Endometrial microvascular endothelial cells (primary cell): ENCODE results near the gene NUCKS1. TPM values are rescaled to one million over a fixed set of nuclear protein-coding genes. Genes with fewer than 3 reads are reported as not detected.

Experiments used
- in situ Hi-C: cut with HindIII; loops from 2 replicates; pipeline ENCODE4 v1.10.0; 2017; ENCODE audit warnings: low sequenced_read_pairs, low pct_unique_long_range_greater_than_20kb; ENCODE audit errors: inconsistent ontology term
- total RNA-seq: library from RNA; depleted of rRNA; stranded (reverse); fragments of >200 nt; gene quantifications from one replicate; pipeline ENCODE4 v1.2.3, GENCODE V29; 2015; ENCODE audit errors: inconsistent ontology term

Gene NUCKS1
- total RNA-seq, 1 donor from 2014 or later = 120 TPM

DNA sequence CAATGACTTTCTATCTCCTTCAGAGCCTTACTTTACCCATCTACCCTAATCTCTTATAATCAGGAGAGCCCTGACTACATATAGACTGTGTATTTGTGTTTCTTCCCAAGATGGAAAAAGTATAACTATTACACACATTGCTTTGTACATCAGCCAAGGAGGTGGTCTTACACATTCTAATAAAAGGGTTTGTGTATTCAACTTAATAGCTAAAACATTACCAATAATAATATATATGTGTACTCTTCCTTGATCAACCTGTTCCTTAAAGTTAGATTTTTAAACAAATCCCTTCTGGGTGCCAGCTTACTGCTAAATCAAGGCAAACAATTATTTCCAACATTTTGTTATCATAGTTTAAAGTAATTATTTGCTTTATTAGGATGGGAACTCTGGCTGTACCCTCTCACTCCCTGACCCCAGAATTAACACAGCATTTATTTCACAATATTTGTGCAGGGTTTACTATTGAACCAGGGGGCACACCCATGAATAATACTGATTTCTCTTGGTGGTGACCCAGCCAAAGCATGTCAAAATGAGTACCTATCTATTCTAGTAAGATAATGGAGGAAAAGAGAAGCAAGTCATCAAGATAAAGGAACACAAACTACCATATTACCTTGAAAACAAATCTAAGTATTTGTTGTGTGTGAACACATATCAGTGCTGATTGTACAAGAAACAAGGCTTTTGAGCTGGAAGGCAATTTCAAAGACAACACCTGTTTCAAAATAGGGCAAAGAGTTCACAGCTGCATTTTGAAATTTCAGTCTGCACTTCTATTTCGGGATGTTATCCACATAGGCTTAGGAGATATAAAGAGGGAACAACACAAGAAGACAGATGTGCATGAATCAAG is 39.5 kb downstream of the NUCKS1 start:
- in situ Hi-C loops = loop anchor here (10.0 to 25.0 kb wide), 2 partner anchors 46 to 123 kb away; no protein-coding TSS in a partner anchor

DNA sequence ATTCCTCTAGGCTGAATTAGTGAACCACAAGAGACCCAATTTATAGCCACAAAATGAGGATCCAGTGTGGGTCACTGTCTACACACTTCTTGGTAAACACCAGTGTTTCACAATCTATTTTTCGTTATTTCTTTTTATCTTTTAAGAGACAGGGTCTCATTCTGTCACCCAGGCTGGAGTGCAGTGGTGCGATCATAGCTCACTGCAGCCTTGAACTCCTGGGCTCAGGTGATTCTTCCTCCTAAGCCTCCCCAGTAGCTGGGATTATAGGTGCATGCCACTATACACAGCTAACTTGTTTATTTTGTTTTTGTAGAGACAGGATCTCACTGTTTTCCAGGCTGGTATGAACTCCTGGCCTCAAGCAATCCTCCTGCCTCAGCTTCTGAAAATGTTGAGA is 40.3 kb downstream of the NUCKS1 start:
- in situ Hi-C loops = loop anchor here (10.0 to 25.0 kb wide), 2 partner anchors 45 to 122 kb away; no protein-coding TSS in a partner anchor

DNA sequence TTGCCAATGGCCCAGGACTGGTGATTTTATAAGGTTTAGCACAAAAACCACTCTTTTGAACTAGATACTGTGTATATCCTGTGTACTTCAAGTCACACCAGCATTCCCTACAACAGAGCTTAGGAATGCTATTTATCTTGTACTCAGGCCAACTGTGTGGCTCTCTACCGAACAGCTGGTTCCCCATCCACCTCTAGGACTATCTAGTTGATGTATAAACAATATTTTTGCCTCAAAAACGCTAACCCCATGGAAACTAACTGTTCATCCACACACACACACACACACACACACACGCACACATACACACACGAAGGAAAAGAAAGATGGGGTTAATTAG is 41.0 kb downstream of the NUCKS1 start:
- in situ Hi-C loops = loop anchor here (25.0 kb wide), 1 partner anchor 122 kb away; no protein-coding TSS in a partner anchor

DNA sequence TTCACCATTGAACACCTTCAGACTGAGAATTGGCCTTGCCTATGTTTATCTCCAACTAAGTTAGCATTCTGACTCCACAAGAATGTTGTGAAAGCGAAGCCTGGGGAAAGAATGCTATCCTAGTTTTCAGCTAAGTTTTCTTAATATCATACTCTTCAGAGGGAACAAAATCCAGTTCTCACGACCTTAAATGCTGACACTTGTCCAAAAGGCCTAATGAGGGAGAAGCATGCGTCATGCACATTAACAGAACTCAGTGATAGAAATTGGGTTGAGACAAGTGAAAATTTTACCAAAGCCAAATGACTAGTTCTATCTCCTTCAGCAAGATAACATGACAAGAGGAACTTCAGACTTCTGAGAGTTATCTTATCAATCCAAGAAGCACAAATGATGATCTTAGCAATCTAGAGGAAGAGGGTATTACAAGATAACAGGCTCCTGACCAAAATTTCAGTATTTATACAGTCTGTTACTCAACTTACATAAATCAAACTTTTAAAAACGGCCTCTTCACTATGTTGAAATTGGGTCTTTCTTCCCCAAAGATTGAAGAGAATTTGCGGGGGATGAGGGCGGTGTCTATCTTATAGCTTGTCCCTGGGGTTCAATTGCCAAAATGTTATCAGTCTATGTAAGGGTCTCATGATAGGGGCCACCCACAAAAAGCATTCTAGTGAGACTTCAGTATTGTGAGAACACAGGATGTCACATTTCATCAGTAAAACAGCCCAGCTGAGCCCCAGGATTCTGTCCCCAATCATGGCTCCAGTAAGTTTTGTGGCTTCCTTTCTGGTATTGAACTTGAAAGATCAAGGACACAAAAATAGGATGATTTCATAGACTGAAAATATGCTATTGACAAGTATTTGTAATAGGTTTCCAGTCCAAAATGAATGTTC is 43.1 kb downstream of the NUCKS1 start:
- in situ Hi-C loops = loop anchor here (25.0 kb wide), 1 partner anchor 120 kb away; no protein-coding TSS in a partner anchor

DNA sequence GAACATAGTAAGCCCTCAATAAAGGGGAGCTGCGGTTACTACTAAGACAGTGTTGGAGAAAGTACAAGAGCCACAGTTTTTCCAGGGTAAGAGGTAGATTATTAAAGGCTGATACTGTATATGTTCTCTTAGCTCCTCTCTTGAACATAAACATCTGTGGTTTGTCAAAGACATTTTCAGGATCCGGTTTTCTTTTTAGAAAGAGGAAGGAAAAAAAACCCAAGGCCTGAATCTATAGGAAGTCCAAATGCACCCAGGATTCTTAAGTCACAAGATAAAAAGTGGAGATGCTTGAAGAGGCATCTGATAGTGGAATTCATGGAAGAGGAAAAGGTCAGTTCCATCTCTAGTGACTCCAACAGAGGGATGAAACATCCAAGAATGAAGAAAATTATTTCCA is 45.1 kb downstream of the NUCKS1 start:
- in situ Hi-C loops = loop anchor here (25.0 kb wide), 1 partner anchor 118 kb away; no protein-coding TSS in a partner anchor

DNA sequence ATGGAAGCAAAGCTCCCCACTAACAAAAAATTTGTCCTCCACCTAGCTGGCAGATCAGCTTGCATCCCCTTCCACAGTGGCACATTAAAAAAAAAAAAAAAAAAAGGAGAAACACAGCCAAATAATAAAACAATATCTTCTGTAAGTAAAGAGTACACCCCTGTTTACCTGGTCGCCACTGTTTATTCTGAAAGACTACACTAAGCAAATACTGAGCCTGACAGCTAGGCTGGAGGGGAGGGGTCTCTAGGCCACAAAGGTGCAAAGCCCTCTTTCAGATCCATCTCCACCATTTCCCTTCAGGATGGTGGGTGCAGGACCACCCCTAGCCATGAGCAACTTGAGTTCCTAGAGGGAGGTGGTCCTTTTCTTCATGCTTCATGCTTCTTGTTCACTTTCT is 46.9 kb downstream of the NUCKS1 start:
- in situ Hi-C loops = loop anchor here (25.0 kb wide), 1 partner anchor 116 kb away; no protein-coding TSS in a partner anchor

DNA sequence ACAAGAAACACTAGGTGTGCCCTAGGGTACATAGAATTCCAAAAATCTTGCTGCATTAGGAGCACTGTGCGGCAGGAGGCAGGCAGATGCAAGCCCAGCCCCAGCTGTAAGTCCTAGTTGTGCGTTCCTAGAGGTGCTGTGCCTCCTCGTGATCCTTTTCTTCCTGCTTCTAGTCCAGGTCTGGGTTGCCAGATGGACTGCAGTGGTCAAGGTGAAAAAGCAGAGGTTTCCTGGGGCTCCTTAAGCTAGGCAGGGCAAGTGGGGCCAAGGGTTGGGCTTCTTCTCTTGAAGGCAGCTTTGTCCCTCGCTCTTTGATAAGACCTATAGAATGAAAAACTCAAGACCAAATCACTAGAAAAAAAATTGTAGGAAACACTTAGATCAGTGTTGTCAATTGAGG is 48.1 kb downstream of the NUCKS1 start:
- in situ Hi-C loops = loop anchor here (25.0 kb wide), 1 partner anchor 115 kb away; no protein-coding TSS in a partner anchor

DNA sequence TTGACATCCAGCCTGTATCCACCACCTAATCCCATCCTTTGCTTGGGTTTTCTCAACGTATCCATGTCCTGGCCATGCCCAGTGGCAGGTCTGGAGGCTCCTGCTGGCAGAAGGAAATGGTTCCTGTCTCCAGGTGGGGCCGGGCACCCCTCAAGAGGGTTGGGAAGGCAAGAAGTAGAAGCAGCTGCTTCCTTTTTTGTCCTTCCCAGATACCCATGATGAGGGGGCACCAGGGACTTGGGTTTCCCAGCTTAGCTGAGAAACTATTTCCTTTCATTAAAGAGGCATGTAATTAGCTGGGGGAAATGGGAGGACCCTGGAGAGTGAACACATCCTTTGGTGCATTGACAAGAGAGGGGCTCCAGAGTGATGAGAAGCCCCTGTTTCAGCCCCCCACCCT is 48.6 kb downstream of the NUCKS1 start:
- in situ Hi-C loops = loop anchor here (25.0 kb wide), 1 partner anchor 114 kb away; no protein-coding TSS in a partner anchor

DNA sequence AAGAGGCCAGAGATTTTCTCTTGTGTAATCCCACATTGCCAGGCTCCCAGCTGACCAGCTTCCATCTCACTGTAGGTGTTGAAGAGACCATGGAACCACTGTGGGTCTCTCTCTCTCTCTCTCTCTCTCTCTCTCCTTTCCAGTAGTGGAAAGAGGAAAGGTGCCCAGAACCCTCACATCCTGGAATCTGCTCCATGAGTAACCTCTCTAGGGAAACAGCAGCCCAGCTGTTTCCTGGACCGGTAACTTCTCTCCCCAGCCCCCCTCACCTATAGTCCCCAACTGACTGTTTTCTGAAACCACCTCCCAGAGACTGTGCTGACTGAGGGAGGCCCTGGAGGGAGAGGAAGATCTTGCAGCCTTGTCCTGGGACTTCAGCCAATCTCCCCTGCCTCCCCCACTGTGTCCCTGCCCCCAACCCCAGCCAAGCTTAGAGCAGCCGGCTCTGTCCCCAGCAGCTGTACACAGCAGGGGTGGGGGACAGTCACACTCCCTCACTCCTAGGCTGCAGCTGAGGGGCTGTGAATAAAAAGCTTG is 49.0 kb downstream of the NUCKS1 start:
- in situ Hi-C loops = loop anchor here (25.0 kb wide), 1 partner anchor 114 kb away; no protein-coding TSS in a partner anchor

DNA sequence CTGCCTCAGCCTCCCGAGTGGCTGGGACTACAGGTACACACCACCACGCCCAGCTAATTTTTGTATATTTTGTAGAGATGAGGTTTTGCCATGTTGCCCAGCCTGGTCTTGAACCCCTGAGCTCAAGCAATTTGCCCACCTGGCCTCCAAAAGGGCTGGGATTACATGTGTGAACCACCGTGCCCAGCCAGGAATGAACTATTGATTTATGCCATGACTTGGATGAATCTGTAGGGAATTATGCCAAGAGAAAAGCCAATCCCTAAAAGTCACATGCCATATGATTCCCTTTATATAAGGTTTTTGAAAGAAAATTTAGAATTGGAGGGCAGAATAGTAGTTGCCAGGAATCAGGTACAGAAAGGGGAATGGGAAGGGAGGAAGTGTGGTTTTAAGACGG is 50.6 kb downstream of the NUCKS1 start:
- in situ Hi-C loops = no loop called here

DNA sequence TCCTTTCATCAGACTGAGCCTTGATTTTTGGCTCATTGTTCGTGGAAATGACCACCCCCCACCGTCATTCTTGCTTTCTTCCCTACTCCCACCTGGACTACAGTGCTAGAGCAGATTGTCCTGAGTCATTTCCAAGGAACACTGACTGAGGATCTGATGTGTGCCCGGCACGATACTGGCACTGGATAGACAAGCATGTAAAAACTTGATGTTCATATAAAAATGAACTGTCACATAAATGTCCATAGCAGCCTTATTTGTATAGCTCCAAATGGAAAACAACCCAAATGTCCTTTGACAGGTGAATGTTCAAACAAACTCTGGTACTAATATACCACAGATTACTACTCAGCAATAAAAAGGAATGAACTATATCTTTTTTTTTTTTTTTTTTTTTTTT is 51.1 kb downstream of the NUCKS1 start:
- in situ Hi-C loops = no loop called here

DNA sequence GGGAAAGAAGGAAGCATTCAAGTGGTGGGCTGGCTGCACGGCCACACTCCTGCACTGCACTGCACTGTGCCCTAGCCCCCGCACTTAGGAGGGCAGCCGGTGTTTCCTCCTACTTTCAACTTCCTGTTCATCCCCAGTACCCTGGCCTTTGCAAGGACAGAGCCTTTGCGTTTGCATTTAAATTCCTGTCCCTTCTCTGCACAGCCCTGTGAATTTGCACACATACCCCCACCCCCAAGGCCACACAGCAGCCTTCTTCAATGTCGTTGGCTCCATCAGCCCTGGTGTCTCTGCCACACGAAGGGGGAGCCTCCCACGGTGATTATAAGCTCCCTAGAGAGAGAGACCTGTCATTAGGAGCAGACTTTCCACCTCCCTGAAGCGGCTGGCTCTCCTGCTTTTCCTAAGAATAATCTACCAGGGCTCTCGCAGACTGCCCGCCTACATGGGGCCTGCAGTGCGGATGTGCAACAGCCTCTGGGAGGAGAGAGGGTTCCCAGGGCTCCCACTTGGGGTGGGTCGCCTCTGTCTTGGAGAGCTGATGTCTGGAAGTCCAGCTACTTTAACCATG is 56.5 kb downstream of the NUCKS1 start:
- in situ Hi-C loops = no loop called here

DNA sequence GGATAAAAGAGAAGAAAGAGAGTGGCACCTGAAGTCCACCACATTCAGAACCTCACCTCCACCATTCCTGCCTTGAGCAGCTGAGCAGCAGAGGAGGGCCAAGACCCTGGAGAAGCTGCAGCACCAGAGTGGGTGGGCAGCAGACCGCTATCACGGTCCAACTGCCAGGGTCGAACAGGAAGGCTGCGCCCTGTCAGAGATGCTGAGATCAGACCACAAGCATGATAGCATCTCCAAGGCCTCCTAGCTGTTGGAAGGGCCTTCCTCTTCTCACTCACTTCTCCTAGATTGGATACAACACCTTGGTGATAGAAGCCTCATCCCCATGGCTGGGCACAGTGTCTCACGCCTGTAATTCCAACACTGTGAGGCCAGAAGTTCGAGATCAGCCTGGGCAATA is 57.6 kb downstream of the NUCKS1 start:
- in situ Hi-C loops = no loop called here

DNA sequence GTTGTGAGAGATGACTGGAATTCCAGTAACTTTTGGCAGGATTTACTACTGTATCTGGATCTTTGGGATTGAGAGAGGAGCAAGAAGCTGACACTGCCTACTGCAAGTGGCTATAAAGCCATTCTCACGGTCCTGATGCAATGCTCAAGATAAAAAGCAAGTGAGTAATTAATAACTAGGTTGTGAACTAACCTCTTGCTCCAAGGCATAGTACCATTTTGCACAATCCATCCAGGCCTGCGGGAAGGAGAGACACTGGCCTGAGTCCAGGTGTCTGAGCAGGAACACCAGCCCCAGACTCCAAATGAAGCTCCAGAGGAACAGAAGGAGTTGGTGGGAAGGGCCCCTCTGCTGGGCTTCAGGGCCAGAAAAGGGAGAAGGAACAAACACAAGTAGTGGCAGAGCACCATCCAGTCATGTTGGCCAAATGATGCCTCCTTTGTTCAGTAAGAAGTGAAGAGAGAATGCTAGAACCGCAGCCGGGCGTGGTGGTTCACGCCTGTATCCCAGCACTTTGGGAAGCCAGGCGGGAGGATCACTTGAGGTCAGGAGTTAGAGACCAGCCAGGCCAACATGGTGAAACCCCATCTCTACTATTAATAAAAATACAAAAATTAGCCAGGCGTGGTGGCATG is 59.7 kb downstream of the NUCKS1 start:
- in situ Hi-C loops = no loop called here

DNA sequence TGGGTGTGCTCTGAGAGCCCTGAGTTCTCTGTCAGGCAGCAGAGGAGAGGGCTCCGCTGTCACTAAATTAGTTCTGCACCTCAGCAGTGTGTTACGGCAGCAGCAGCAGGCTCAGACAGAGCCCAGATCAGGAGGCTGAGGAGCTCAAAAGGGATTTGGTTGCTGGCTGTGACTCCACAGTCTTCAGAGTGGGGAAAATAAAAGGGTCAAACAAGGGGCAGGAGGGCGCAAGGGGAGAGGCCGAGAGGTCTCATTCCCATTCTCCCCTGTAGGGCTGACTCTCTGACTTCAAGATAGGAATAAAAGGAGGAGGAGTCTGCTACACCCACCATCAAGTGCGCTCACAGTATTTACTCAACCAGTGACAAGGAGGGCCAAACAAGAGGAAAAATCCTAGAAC is 60.5 kb downstream of the NUCKS1 start:
- in situ Hi-C loops = no loop called here

DNA sequence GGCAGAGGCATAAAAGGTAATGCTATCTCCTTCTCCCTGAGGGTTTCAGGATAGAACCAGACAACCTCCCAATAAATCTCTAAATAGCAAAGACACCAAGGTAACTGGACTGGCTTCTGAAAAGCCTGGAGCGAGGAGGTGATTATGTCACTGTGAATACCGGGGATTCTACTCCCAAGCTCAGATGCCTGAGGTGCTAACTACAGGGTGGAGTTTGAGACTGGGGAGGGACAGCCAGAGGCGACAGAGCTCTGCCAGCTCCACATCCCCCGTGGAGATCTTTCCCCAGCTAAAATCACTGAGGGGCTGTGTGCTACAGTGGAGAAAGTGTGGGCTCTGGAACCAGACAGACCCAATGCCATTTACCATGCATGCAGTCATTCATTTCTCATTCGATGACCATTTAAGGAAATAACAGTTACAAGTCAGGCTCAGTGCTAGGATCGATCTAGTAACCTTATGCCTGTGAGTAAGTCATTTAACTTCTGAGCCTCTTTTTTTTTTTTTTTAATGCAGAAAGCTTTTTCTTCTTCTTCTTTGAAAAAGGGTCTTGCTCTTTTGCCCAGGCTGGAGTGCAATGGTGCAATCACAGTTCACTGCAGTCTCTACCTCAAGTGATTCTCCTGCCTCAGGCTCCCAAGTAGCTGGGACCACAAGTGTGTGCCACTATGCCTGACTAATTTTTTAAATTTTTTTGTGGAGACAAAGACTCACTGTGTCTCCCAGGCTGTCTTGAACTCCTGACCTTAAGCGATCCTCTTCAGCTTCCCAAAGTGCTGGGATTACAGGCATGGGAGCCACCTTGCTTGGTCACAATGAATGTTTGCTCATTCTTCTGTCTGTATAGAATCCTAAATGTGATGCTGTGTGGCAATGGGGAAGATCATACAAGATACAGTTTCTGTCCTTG is 61.6 kb downstream of the NUCKS1 start:
- in situ Hi-C loops = no loop called here

DNA sequence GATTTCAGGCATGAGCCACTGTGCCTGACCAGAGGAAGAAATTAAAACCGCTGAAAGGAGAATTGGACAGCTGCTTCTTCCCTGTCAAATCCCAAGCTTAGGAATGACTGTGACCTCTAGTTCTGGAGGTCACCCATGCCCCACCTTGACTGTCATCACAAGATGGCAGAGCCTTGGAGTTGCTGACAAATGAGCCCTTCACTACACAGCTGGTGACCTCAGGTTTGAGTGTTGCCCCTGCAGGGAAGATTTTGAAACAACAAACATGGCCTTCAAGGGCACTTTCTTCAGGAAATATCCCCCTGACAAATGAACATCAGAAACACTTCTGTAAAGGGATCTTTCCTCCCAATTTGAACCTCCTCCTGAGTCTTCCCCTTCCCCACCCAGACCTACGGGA is 62.7 kb downstream of the NUCKS1 start:
- in situ Hi-C loops = no loop called here
